Gastrocnemius medialis (tissue), 4 donors: ENCODE data around the gene NSFL1C.

Experiments
- POLR2A ChIP-seq, 2 donors: fragments of 450-650 bp; IDR thresholded peaks; one replicate each; pipeline ENCODE4 v1.6.1; 2017; ENCODE audit warnings: antibody characterized with exemption in 2 of 2, mild to moderate bottlenecking in 2 of 2, moderate library complexity in 2 of 2
- TF ChIP-seq, protein P1 (sequence below), 5 experiments: fragments of 450-650 bp in 3 of 5; fragments of 200-600 bp in 2 of 5; sonication (generic) in 2 of 5; IDR thresholded peaks in 4 of 5; conservative IDR thresholded peaks in 1 of 5; 1 replicate in 4 of 5; 2 replicates in 1 of 5; pipeline ENCODE4 v1.5.1; 2016 to 2019; ENCODE audit warnings: antibody characterized with exemption in 5 of 5, mild to moderate bottlenecking in 3 of 5, moderate library complexity in 3 of 5

DNA sequence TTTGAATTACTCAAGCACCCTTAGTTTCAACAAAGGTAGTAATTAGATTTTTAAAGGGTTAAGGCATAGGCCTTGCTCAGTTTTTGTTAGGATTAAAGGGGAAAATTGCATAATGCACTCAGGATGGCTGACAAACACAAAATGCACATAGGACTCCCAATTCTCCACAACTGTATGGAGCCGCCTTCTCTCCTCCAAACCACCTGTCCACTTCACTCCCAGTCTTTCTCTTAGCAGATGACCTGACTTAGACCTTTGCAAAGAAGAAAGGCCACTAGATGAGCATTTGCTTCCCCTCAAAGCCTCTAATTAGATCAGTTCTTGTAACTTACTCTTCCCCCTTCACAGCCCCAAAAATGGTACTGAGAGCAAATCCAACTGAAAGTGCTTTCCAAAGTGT lies 20.1 kb downstream of the NSFL1C start:
- TF ChIP-seq, protein P1, sequence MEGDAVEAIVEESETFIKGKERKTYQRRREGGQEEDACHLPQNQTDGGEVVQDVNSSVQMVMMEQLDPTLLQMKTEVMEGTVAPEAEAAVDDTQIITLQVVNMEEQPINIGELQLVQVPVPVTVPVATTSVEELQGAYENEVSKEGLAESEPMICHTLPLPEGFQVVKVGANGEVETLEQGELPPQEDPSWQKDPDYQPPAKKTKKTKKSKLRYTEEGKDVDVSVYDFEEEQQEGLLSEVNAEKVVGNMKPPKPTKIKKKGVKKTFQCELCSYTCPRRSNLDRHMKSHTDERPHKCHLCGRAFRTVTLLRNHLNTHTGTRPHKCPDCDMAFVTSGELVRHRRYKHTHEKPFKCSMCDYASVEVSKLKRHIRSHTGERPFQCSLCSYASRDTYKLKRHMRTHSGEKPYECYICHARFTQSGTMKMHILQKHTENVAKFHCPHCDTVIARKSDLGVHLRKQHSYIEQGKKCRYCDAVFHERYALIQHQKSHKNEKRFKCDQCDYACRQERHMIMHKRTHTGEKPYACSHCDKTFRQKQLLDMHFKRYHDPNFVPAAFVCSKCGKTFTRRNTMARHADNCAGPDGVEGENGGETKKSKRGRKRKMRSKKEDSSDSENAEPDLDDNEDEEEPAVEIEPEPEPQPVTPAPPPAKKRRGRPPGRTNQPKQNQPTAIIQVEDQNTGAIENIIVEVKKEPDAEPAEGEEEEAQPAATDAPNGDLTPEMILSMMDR (IDR thresholded peaks at IDR 0.05 in 4 of 5, conservative IDR thresholded peaks at IDR 0.05 in 1 of 5): no peak
- no peak for TF ChIP-seq POLR2A (IDR thresholded peaks at IDR 0.05)
